WTC11 (cell line): ENCODE results near the gene SCPEP1. TPM values are rescaled to one million over a fixed set of nuclear protein-coding genes. Genes with fewer than 3 reads are reported as not detected.

Experiments used
- ATAC-seq: fragments of 200-7000 bp; cut with Tn5 transposase; 2 replicates; pipeline ENCODE4 v1.10.0; 2021; ENCODE audit warnings: mild to moderate bottlenecking, moderate library complexity
- CTCF ChIA-PET: fragments of 300-600 bp; sonication (Branson Sonifier 250); formaldehyde crosslinking; loops from one replicate; lab custom pipeline; 2021; ENCODE audit warnings: antibody characterized with exemption; lab: Charles Lee
- POLR2A ChIA-PET: fragments of 350-600 bp; sonication (Branson Sonifier 250); formaldehyde crosslinking; loops from one replicate; lab custom pipeline; 2021; ENCODE audit warnings: antibody characterized with exemption; lab: Charles Lee
- DNase-seq: peaks from one replicate; pipeline ENCODE4 v3.0.0; 2021; ENCODE audit warnings: low spot score
- H3K27ac Mint-ChIP-seq: 2 replicates; pipeline ENCODE4 v1.8.0; 2021; ENCODE audit warnings: mixed read lengths
- H3K27me3 Mint-ChIP-seq: 2 replicates; pipeline ENCODE4 v1.8.0; 2021; ENCODE audit warnings: low read depth, mild to moderate bottlenecking, moderate library complexity, mixed read lengths
- H3K36me3 Mint-ChIP-seq: 2 replicates; pipeline ENCODE4 v1.8.0; 2021; ENCODE audit warnings: mixed read lengths
- H3K4me1 Mint-ChIP-seq: 2 replicates; pipeline ENCODE4 v1.8.0; 2022; ENCODE audit warnings: mixed read lengths
- H3K4me3 Mint-ChIP-seq: 2 replicates; pipeline ENCODE4 v1.8.0; 2021; ENCODE audit warnings: mild to moderate bottlenecking, moderate library complexity, mixed read lengths
- H3K9me3 Mint-ChIP-seq: 2 replicates; pipeline ENCODE4 v1.8.0; 2021; ENCODE audit warnings: mixed read lengths
- ESRRA ChIP-seq: sonication (generic); formaldehyde crosslinking; IDR thresholded peaks from 2 replicates; pipeline ENCODE4 v1.8.1; 2022; ENCODE audit warnings: mild to moderate bottlenecking, missing genetic modification reagents, borderline replicate concordance
- ETV6 ChIP-seq: sonication (generic); formaldehyde crosslinking; IDR thresholded peaks from 2 replicates; pipeline ENCODE4 v1.8.1; 2022; ENCODE audit warnings: mild to moderate bottlenecking, missing genetic modification reagents
- FOXJ3 ChIP-seq: sonication (generic); formaldehyde crosslinking; IDR thresholded peaks from 2 replicates; pipeline ENCODE4 v1.9.0; 2021; ENCODE audit warnings: missing genetic modification reagents, mild to moderate bottlenecking, borderline replicate concordance
- HMGA2 ChIP-seq: fragments of 250-450 bp; sonication (Bioruptor Pico); IDR thresholded peaks from 2 replicates; pipeline ENCODE4 v1.4.0; 2021; ENCODE audit warnings: mild to moderate bottlenecking, moderate library complexity
- NFATC4 ChIP-seq: fragments of 250-450 bp; sonication (Bioruptor Pico); IDR thresholded peaks from 2 replicates; pipeline ENCODE4 v1.9.0; 2021; ENCODE audit warnings: mild to moderate bottlenecking
- NFYB ChIP-seq: sonication (generic); formaldehyde crosslinking; conservative IDR thresholded peaks from 2 replicates; pipeline ENCODE4 v1.8.0; 2022; ENCODE audit warnings: low read depth, missing genetic modification reagents
- SMAD3 ChIP-seq: sonication (generic); formaldehyde crosslinking; IDR thresholded peaks from 2 replicates; pipeline ENCODE4 v1.8.0; 2022; ENCODE audit warnings: missing genetic modification reagents, mild to moderate bottlenecking, borderline replicate concordance
- SP1 ChIP-seq: sonication (generic); formaldehyde crosslinking; conservative IDR thresholded peaks from 2 replicates; pipeline ENCODE4 v1.8.1; 2022; ENCODE audit warnings: missing genetic modification reagents
- TCF7 ChIP-seq: sonication (generic); formaldehyde crosslinking; IDR thresholded peaks from 2 replicates; pipeline ENCODE4 v1.8.0; 2022; ENCODE audit warnings: mild to moderate bottlenecking, low read depth, missing genetic modification reagents, moderate library complexity
- TEAD1 ChIP-seq: sonication (generic); formaldehyde crosslinking; IDR thresholded peaks from 2 replicates; pipeline ENCODE4 v1.8.0; 2022; ENCODE audit warnings: mild to moderate bottlenecking, missing genetic modification reagents
- ZNF232 ChIP-seq: sonication (generic); formaldehyde crosslinking; IDR thresholded peaks from 2 replicates; pipeline ENCODE4 v1.8.0; 2022; ENCODE audit warnings: mild to moderate bottlenecking, missing genetic modification reagents
- ZNF423 ChIP-seq: fragments of 250-450 bp; sonication (Bioruptor Pico); IDR thresholded peaks from 2 replicates; pipeline ENCODE4 v2.1.2; 2022; ENCODE audit warnings: mild to moderate bottlenecking, moderate library complexity
- total RNA-seq: library from RNA; stranded (reverse); gene quantifications from 3 replicates; pipeline ENCODE4 v1.2.3, GENCODE V29; 2021
- TF ChIP-seq, protein P1 (sequence below): fragments of 250-450 bp; sonication (Bioruptor Pico); IDR thresholded peaks from 2 replicates; pipeline ENCODE4 v1.9.0; 2021; ENCODE audit warnings: mild to moderate bottlenecking
- TF ChIP-seq, protein P2 (sequence below): fragments of 250-450 bp; sonication (Bioruptor Pico); IDR thresholded peaks from 2 replicates; pipeline ENCODE4 v1.9.0; 2021; ENCODE audit warnings: mild to moderate bottlenecking
- TF ChIP-seq, protein P3 (sequence below): sonication (generic); formaldehyde crosslinking; IDR thresholded peaks from 2 replicates; pipeline ENCODE4 v1.8.1; 2023; ENCODE audit warnings: mild to moderate bottlenecking, moderate library complexity, missing genetic modification reagents
- TF ChIP-seq, protein P4 (sequence below): sonication (generic); formaldehyde crosslinking; IDR thresholded peaks from 2 replicates; pipeline ENCODE4 v1.8.0; 2023; ENCODE audit warnings: missing genetic modification reagents, mild to moderate bottlenecking, borderline replicate concordance
- TF ChIP-seq, protein P5 (sequence below): sonication (generic); formaldehyde crosslinking; IDR thresholded peaks from 2 replicates; pipeline ENCODE4 v1.8.0; 2022; ENCODE audit warnings: missing genetic modification reagents

SCPEP1 gene
- total RNA-seq, 1 experiment from 2014 or later = 49.3 TPM

DNA sequence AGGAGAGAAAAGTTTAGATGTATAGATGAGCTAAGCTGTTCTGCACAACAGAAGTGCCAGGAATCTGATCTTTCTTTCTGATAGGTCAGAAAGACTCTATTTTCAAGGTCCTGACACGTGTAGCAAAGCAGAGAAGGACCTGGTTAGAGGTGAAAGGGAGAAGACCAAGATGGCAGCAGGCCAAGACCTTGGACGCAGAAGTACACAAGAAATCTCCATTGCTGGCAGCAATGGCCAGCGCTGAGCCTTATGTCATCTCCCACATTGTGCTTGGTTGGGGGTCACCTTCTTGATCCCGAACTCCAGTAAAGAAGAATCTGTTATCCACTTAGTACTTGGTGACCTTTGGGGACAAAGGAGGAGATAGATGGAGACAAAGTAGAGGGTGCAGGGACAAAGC, 65.3 kb downstream of the SCPEP1 start:
- Mint-ChIP-seq H3K36me3 (no peaks in the 10 kb centered on the region), H3K4me1 (peaks cover 31% of the 10 kb centered on the region), H3K4me3 (no peak overlapping the region), H3K27ac (no peak overlapping the region), H3K27me3 (no peaks in the 10 kb centered on the region; the same call in 1 of the 2 replicates), H3K9me3 (peaks cover 3% of the 10 kb centered on the region; the same call in 1 of the 2 replicates)
- DNase-seq = no peak
- TF ChIP-seq SP1 (no peak), SMAD3 (no peak), ETV6 (CRISPR knock-in tag) (no peak), NFATC4 (CRISPR knock-in tag) (no peak), FOXJ3 (CRISPR knock-in tag) (no peak), TEAD1 (CRISPR knock-in tag) (no peak), HMGA2 (CRISPR knock-in tag) (no peak), TCF7 (CRISPR knock-in tag) (no peak), ESRRA (CRISPR knock-in tag) (no peak), ZNF423 (CRISPR knock-in tag) (no peak), ZNF232 (no peak), NFYB (no peak)
- TF ChIP-seq, protein P1, sequence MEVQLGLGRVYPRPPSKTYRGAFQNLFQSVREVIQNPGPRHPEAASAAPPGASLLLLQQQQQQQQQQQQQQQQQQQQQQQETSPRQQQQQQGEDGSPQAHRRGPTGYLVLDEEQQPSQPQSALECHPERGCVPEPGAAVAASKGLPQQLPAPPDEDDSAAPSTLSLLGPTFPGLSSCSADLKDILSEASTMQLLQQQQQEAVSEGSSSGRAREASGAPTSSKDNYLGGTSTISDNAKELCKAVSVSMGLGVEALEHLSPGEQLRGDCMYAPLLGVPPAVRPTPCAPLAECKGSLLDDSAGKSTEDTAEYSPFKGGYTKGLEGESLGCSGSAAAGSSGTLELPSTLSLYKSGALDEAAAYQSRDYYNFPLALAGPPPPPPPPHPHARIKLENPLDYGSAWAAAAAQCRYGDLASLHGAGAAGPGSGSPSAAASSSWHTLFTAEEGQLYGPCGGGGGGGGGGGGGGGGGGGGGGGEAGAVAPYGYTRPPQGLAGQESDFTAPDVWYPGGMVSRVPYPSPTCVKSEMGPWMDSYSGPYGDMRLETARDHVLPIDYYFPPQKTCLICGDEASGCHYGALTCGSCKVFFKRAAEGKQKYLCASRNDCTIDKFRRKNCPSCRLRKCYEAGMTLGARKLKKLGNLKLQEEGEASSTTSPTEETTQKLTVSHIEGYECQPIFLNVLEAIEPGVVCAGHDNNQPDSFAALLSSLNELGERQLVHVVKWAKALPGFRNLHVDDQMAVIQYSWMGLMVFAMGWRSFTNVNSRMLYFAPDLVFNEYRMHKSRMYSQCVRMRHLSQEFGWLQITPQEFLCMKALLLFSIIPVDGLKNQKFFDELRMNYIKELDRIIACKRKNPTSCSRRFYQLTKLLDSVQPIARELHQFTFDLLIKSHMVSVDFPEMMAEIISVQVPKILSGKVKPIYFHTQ (CRISPR knock-in tag) = no peak
- TF ChIP-seq, protein P2, sequence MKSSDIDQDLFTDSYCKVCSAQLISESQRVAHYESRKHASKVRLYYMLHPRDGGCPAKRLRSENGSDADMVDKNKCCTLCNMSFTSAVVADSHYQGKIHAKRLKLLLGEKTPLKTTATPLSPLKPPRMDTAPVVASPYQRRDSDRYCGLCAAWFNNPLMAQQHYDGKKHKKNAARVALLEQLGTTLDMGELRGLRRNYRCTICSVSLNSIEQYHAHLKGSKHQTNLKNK (CRISPR knock-in tag) = no peak
- TF ChIP-seq, protein P3, sequence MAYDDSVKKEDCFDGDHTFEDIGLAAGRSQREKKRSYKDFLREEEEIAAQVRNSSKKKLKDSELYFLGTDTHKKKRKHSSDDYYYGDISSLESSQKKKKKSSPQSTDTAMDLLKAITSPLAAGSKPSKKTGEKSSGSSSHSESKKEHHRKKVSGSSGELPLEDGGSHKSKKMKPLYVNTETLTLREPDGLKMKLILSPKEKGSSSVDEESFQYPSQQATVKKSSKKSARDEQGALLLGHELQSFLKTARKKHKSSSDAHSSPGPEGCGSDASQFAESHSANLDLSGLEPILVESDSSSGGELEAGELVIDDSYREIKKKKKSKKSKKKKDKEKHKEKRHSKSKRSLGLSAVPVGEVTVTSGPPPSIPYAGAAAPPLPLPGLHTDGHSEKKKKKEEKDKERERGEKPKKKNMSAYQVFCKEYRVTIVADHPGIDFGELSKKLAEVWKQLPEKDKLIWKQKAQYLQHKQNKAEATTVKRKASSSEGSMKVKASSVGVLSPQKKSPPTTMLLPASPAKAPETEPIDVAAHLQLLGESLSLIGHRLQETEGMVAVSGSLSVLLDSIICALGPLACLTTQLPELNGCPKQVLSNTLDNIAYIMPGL (CRISPR knock-in tag) = no peak
- TF ChIP-seq, protein P4, sequence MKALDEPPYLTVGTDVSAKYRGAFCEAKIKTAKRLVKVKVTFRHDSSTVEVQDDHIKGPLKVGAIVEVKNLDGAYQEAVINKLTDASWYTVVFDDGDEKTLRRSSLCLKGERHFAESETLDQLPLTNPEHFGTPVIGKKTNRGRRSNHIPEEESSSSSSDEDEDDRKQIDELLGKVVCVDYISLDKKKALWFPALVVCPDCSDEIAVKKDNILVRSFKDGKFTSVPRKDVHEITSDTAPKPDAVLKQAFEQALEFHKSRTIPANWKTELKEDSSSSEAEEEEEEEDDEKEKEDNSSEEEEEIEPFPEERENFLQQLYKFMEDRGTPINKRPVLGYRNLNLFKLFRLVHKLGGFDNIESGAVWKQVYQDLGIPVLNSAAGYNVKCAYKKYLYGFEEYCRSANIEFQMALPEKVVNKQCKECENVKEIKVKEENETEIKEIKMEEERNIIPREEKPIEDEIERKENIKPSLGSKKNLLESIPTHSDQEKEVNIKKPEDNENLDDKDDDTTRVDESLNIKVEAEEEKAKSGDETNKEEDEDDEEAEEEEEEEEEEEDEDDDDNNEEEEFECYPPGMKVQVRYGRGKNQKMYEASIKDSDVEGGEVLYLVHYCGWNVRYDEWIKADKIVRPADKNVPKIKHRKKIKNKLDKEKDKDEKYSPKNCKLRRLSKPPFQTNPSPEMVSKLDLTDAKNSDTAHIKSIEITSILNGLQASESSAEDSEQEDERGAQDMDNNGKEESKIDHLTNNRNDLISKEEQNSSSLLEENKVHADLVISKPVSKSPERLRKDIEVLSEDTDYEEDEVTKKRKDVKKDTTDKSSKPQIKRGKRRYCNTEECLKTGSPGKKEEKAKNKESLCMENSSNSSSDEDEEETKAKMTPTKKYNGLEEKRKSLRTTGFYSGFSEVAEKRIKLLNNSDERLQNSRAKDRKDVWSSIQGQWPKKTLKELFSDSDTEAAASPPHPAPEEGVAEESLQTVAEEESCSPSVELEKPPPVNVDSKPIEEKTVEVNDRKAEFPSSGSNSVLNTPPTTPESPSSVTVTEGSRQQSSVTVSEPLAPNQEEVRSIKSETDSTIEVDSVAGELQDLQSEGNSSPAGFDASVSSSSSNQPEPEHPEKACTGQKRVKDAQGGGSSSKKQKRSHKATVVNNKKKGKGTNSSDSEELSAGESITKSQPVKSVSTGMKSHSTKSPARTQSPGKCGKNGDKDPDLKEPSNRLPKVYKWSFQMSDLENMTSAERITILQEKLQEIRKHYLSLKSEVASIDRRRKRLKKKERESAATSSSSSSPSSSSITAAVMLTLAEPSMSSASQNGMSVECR (CRISPR knock-in tag) = no peak
- TF ChIP-seq, protein P5, sequence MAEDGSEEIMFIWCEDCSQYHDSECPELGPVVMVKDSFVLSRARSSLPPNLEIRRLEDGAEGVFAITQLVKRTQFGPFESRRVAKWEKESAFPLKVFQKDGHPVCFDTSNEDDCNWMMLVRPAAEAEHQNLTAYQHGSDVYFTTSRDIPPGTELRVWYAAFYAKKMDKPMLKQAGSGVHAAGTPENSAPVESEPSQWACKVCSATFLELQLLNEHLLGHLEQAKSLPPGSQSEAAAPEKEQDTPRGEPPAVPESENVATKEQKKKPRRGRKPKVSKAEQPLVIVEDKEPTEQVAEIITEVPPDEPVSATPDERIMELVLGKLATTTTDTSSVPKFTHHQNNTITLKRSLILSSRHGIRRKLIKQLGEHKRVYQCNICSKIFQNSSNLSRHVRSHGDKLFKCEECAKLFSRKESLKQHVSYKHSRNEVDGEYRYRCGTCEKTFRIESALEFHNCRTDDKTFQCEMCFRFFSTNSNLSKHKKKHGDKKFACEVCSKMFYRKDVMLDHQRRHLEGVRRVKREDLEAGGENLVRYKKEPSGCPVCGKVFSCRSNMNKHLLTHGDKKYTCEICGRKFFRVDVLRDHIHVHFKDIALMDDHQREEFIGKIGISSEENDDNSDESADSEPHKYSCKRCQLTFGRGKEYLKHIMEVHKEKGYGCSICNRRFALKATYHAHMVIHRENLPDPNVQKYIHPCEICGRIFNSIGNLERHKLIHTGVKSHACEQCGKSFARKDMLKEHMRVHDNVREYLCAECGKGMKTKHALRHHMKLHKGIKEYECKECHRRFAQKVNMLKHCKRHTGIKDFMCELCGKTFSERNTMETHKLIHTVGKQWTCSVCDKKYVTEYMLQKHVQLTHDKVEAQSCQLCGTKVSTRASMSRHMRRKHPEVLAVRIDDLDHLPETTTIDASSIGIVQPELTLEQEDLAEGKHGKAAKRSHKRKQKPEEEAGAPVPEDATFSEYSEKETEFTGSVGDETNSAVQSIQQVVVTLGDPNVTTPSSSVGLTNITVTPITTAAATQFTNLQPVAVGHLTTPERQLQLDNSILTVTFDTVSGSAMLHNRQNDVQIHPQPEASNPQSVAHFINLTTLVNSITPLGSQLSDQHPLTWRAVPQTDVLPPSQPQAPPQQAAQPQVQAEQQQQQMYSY (CRISPR knock-in tag) = no peak
- ChIA-PET CTCF (no interaction called here), POLR2A (no interaction called here)
- ATAC-seq = no peak
